Occipital lobe (tissue), 2 donors: ENCODE data around the gene HPCA. TPM values are rescaled to one million over a fixed set of nuclear protein-coding genes. Genes with fewer than 3 reads are reported as not detected.

ENCODE experiments used
- DNase-seq: peaks from one replicate; lab custom pipeline; 2025; lab: John Stamatoyannopoulos, UW
- total RNA-seq: library from RNA; depleted of rRNA; stranded (reverse); fragments of >200 nt; gene quantifications from one replicate; pipeline ENCODE4 v1.2.3, GENCODE V29; 2014

HPCA gene
- total RNA-seq, result 44.0 TPM

- DNase-seq, result no peak
Observed at GRCh38 chr1:32886004-32886827, at the start of gene HPCA. Gene HPCA (plus strand): TSS chr1:32886491. CDS start chr1:32888899, 2,408 bp downstream.

DNA sequence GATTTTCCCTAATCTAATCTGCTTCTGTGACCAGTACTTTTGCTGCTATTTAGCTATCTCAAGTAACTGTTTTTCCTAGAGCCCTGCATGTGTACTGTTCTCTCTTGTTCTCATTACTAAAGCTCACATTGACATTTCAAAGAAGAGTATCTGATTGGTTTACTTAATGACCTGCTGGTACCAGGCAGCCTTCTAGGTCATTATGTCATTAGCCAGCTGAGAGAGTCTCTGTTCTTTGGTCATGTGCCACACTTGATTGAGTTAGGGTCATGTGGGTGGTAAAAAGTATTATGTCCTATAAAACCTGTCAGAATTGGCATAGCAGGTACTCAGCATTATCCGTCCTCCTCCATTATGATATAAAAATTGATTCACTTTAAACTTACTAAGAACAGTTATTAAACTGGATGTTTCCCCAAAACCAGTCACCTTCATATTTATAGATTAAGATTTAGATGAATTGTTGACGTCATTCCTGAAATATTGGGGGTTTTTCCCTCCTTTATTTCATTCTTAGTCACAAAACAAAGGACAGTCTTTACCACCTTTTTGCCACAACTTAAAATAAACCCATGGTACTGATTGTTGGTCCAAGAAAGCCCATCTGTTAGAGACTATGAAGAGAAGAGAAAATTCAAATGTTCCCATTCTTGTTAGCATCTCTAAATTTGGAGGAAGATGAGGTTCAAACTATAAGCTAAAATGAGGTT lies 37.8 kb upstream of the HPCA start:
- DNase-seq, result no peak

DNA sequence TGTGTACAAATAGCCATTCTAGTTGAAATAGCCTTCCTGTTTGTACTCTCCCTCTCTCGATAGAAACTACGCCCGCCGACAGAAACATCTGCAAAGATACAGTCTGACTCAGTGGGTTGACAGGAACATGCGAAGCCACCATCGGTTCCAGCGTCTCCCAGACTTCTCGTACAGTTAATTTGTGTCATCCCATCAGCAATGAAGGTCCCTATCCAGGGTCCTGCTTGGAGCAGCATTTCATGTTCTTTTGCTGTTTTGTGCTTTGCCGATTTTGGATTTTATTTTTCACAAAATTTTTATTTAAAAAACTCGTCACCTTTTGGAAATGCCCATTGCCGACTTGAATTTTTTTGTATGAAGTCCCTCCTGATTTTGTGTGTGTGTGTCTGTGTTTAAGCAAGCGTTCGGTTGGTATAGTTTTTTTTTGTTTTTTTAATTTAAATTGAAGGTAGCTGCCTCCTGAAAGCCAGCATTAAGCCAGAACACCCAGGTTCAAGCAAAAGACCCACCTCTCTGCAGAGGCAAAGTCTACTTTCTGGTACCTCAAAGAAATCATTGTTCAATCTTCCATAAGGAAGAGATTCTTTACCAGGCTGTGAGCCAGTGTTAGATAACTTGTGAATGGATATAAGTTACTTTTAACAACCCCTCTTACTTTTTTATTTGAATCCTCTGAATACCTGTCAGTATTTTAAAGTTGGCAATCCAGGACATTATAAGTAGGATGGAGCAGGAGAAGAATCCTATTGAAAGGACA lies 30.3 kb upstream of the HPCA start:
- no peak for DNase-seq

GRCh38 chr1:32858136-32858535 lies 28.2 kb upstream of the HPCA start:
- DNase-seq, result no peak

GRCh38 chr1:32858791-32859190 lies 27.5 kb upstream of the HPCA start:
- no peak for DNase-seq

DNA sequence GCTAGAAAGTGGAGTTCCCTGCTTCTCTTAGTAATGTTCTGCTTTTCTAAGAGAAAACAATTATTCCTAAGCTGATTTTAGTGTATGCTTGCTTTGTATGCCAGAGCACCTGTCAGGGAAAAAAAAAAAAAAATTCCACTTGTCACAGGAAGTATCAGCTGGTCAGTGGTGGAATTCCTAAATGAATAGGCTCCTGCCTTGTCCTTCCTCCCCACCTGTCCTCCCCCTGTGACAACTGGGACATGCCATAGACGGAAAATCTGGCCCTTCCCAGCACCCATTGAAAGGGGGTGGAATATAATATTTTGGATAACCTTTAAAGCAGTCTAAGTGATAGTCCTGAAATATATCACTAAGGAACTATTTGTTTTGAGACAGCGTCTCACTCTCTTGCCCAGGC lies 26.4 kb upstream of the HPCA start:
- no peak for DNase-seq

GRCh38 chr1:32860566-32860965 lies 25.7 kb upstream of the HPCA start:
- no peak for DNase-seq

DNA sequence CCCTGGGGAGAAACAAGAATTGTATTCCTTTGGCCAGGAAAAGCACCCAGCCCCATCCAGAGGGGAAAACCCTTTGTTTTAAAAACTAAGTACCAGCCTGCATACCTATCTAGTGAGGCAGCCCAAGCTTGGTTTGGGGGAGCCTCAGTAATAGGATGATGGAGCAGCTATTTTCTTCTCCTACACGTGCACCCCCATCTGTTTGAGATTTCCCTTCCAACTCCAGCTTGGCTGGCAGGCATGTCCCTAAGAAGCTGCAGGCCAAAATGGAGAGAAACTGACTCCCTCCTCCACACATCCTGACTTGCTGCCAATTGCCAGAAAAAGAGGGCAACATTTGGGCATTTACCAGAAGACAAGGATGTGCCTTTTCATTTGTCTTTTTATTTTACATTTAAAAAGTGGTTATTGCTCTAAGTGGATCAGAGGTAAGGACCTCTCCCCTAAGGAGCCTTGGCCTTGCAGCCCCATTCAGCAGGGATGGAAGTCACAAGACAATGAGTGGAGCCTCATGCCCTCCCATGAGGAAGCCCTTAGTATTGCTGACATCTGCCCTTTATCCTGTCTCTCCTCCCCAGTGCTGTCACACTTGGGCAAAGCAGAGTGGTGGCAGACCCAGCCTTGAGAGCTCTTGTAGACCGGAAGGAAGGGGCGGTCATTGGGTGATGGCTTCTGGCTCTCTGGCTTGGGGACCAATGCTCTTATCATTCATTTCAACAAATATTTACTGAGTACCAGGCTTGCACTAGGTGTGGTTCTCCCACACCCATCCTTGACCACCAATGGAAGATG lies 24.2 kb upstream of the HPCA start:
- peak; percentile 54 for DNase-seq

GRCh38 chr1:32863218-32863880 lies 22.9 kb upstream of the HPCA start:
- no peak for DNase-seq

DNA sequence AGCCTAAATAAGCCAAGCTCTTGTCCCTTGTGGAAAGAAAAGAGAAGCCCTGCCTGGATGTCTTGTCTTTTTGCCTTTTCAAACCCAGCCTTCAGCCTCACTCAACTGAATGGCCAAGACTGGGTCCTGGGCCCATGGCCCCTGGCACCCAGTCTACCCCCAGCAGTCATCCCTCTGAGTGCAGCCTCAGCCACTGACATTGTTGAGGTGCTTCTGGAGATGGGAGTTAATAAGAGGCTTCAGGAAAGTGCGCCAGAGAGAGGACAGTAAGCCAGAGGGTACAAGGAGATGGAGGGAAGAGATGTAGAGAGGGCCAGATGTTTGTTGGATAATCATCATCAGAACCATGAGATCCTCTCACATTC lies 22.4 kb upstream of the HPCA start:
- DNase-seq, result no peak

GRCh38 chr1:32864375-32865019 lies 21.8 kb upstream of the HPCA start:
- DNase-seq, result no peak

DNA sequence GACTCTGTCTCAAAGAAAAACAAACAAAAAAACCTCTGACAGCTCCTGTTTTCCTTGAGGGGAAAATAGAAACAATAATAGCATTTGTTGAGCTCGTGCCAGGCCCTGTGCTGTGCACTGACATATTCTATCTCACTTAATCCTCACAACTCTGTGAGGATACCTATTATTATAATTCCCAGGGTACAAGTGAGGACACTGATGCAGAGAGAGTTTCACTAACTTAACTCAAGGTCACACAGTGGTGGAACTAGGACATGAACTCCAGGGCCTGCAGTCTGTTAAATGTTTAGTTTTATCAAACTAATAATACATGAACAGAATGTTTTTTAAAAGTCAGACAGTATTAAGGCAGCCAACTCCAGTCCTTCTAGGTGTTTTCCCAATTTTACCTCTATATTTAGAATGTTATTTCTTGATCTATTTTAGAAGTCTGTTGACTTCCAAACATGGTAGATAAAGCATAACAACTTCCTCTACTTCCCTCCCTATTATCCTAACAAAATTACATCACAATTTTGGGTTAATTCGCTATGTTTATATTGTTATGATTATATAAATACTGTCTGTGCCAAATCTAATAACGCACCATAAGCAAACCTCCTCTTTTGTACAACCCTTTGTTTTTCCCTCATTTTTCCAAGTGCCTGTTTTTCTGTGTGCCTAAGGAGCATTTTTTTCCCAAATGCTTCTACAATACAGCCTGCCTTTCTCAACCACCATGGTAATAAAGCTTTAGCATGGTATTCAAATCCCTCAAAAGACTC lies 20.5 kb upstream of the HPCA start:
- DNase-seq, result no peak

- DNase-seq, result no peak
Observed at GRCh38 chr1:32867151-32867550, 19.1 kb upstream of the HPCA start.

DNA sequence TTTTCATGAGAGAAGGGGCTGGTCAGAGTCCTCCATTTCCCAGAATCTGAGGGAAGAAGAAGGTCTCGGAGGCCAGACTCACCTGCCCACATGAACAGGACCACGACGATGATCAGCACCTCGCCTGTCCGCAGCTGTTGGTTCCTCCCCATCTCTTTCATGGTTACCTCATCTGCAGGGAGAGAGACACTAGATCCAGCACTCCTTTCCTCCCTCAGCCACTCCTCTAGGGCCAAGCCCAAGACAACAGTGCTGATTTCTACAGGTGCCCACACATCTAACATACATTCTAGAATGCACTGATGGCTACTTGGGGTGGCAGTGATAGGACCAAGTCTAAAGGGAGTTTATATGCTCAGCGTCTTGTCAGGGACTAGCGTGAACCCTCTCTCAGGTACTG lies 18.6 kb upstream of the HPCA start:
- DNase-seq, result no peak

DNA sequence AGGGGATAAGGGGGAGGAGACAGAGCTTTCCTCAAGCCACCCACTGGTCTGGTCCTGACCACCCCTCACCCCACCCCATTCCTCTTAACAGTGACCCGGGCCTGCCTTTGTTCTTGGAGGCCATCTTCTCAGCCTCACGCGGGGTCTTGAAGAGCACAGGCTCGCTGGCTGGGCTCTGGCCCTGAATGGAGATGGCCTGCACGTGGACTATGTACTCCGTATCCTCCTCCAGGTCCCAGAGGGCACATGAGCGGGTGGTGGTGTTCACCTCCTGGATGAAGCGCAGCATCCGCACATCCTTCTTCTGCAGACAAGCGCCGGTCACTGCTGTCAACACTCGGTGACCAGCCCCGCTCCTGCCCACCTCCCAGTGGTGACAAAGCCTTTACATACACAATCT lies 18.2 kb upstream of the HPCA start:
- DNase-seq, result no peak

DNA sequence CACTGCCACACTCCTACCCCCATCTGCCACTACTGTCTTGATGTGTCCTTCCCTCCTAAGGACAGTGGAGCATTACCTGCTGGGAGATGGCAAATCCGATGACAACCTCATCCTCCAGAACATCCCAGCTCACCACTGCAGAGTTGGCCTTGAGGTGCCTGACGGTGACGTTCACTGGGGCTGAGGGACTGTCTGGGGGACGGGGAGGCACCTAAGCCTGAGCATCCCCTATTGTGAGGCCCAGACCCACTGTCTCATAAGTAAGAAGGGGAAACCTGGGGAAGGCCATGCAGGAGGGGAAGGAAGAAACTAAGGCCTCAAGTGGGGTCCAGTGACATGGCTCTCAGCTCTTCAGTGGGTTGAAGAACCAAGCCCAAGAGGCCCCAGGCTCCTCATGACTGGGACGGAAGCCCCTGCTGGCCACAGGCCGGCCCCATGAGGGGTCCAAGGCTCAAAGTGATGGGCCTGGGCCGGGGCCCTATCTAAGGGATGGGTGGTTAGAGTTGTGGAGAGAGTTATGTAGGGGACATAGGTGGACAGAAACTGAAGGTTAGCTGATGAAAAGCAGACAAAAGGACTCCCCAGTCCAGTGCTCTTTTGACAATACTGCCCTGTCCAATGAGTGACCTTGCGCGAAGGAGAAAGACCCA lies 17.4 kb upstream of the HPCA start:
- DNase-seq, result no peak

- DNase-seq, result no peak
Observed at GRCh38 chr1:32869923-32870614, 16.2 kb upstream of the HPCA start.

- no peak for DNase-seq
Observed at GRCh38 chr1:32870615-32871363, 15.5 kb upstream of the HPCA start, which contains the start of gene FNDC5. Gene FNDC5 (minus strand): TSS chr1:32870912.
